ENCODE results near the gene TRIM67. TPM values are rescaled to one million over a fixed set of nuclear protein-coding genes. Genes with fewer than 3 reads are reported as not detected.

Gene TRIM67
- total RNA-seq: 0.05 TPM in 1 of 2 replicates, not detected in the other
- total RNA-seq (2013): under 0.01 TPM
- 0.01 TPM in 1 of 2 replicates, not detected in the other for polyA plus RNA-seq
- polyA minus RNA-seq: 0.07 TPM in 1 of 2 replicates, not detected in the other

DNA sequence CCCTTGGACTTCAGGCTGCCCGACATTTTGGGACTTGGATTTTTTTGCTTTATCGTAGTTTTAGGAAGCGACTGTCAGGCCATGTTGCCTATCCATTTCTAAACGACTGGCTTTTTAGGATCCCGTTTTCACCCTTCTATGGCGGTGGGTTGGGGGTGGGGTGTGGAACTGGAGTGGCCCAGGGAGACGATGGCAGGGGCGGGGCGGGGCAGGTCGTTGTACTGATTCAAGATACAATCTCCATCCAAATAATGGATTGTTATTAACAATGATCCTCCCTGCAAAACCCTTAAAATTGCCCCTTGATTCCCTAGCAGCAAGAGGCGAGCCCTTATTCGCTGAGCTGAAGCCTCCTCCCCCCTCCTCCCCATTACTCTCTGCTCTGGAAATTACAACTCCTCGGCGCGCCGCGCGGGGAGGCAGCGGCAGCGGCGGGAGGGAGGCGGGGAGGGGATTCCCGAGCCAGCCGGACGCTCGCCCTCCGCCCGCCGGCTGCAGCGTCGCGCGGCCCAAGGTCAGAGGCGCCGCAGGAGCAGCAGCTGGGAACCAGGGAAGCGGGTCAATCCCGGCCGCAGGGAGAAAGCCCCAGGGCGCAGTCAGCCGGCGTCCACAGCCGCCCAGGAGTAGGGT, at the start of gene TRIM67:
TRIM67 (plus strand) TSS at position 392 of the 630 bp plus-strand sequence. CDS start 912 bp downstream, outside the sequence.
- H3K4me1 Mint-ChIP-seq: peaks cover 10% of the 10 kb centered on the region
- Histone ChIP-seq H3K4me1 (ENCODE audit: control insufficient read depth in 2 of 2, insufficient read depth in 2 of 2, low read length in 2 of 2) (peaks cover 10 to 21% of the 10 kb centered on the region in 2 donors), H4K20me1 (ENCODE audit: control insufficient read depth, insufficient read depth, low read length, poor library complexity, severe bottlenecking) (no peaks in the 10 kb centered on the region), H3K36me3 (replicated peaks in 1 of 2; ENCODE audit: control extremely low read depth in 1 of 2, control insufficient read depth in 1 of 2, extremely low read depth in 1 of 2, insufficient read depth in 2 of 2, low read length in 1 of 2) (no peaks in the 10 kb centered on the region), H3K27me3 (replicated peaks in 1 of 4; ENCODE audit: control extremely low read depth in 1 of 4, control insufficient read depth in 3 of 4, insufficient read depth in 4 of 4, low read length in 3 of 4) (peaks cover 0 to 44% (median 29%) of the 10 kb centered on the region in 4 experiments), H3K9ac (ENCODE audit: low read length) (peak within 1 kb of the TSS; percentile 47), H3K4me3 (ENCODE audit: control extremely low read depth in 1 of 5, extremely low read depth in 1 of 5, insufficient read depth in 1 of 5, low read depth in 2 of 5, low read length in 4 of 5) (peak within 1 kb of the TSS in 2 of 5 experiments; percentile 14 to 15), H3K9me3 (ENCODE audit: control extremely low read depth in 1 of 3, control insufficient read depth in 2 of 3, insufficient read depth in 1 of 3, low read length in 2 of 3) (peaks cover 0 to 9% (median 1%) of the 10 kb centered on the region in 3 donors), H3K27ac (ENCODE audit: low read length in 2 of 2) (no peak within 1 kb of the TSS), H3K4me2 (replicated peaks; ENCODE audit: low read depth, low read length, poor library complexity, severe bottlenecking) (peak within 1 kb of the TSS; percentile 66), H2AFZ (ENCODE audit: insufficient read depth, low read depth, low read length, poor library complexity, severe bottlenecking) (peak within 1 kb of the TSS; percentile 22), H3K79me2 (ENCODE audit: control insufficient read depth, insufficient read depth, low read length) (no peaks in the 10 kb centered on the region)
- no peak for TF ChIP-seq EZH2 (IDR thresholded peaks at IDR 0.05; ENCODE audit: borderline replicate concordance, insufficient read depth, low read depth, low read length, poor library complexity, severe bottlenecking)
- H3K4me3 Mint-ChIP-seq: peak within 1 kb of the TSS; percentile 49
- H3K27ac Mint-ChIP-seq: no peak within 1 kb of the TSS
- 2% methylated on average over 33 of the region's 42 CpGs for WGBS (ENCODE audit: insufficient coverage)
- peak; percentile 4 for DNase-seq
- peaks cover 59% of the 10 kb centered on the region for H3K27me3 Mint-ChIP-seq
- H3K9me3 Mint-ChIP-seq (ENCODE audit: insufficient read depth): no peaks in the 10 kb centered on the region
- intact Hi-C loops (cut with micrococcal nuclease): no loop called here
- POLR2A ChIA-PET: no interaction called here
- CTCF ChIA-PET: no interaction called here
- ATAC-seq (ENCODE audit: low read depth): no peak

GRCh38 chr1:231116738-231117137, 45.1 kb upstream of the TRIM67 start:
- peaks cover 6 to 11% (median 11%) of the 10 kb centered on the region in 3 donors for H3K9me3 ChIP-seq (ENCODE audit: control extremely low read depth in 1 of 3, control insufficient read depth in 2 of 3, insufficient read depth in 1 of 3, low read length in 2 of 3)
- H3K27ac ChIP-seq (ENCODE audit: low read length in 2 of 2): no peak overlapping the region
- H3K27me3 ChIP-seq (replicated peaks in 1 of 4; ENCODE audit: control extremely low read depth in 1 of 4, control insufficient read depth in 3 of 4, insufficient read depth in 4 of 4, low read length in 3 of 4): peaks cover 0 to 5% (median 3%) of the 10 kb centered on the region in 4 experiments
- H3K4me1 ChIP-seq (ENCODE audit: control insufficient read depth in 2 of 2, insufficient read depth in 2 of 2, low read length in 2 of 2): no peaks in the 10 kb centered on the region
- TF ChIP-seq, protein P1, sequence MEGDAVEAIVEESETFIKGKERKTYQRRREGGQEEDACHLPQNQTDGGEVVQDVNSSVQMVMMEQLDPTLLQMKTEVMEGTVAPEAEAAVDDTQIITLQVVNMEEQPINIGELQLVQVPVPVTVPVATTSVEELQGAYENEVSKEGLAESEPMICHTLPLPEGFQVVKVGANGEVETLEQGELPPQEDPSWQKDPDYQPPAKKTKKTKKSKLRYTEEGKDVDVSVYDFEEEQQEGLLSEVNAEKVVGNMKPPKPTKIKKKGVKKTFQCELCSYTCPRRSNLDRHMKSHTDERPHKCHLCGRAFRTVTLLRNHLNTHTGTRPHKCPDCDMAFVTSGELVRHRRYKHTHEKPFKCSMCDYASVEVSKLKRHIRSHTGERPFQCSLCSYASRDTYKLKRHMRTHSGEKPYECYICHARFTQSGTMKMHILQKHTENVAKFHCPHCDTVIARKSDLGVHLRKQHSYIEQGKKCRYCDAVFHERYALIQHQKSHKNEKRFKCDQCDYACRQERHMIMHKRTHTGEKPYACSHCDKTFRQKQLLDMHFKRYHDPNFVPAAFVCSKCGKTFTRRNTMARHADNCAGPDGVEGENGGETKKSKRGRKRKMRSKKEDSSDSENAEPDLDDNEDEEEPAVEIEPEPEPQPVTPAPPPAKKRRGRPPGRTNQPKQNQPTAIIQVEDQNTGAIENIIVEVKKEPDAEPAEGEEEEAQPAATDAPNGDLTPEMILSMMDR (IDR thresholded peaks at IDR 0.05): no peak
- TF ChIP-seq EZH2 (IDR thresholded peaks at IDR 0.05; ENCODE audit: borderline replicate concordance, insufficient read depth, low read depth, low read length, poor library complexity, severe bottlenecking): no peak
- no peaks in the 10 kb centered on the region for H3K36me3 ChIP-seq (replicated peaks in 1 of 2; ENCODE audit: control extremely low read depth in 1 of 2, control insufficient read depth in 1 of 2, extremely low read depth in 1 of 2, insufficient read depth in 2 of 2, low read length in 1 of 2)
- Mint-ChIP-seq H3K27ac (no peak overlapping the region), H3K27me3 (peaks cover 38% of the 10 kb centered on the region), H3K4me1 (no peaks in the 10 kb centered on the region), H3K4me3 (no peak overlapping the region), H3K9me3 (ENCODE audit: insufficient read depth) (peaks cover 10% of the 10 kb centered on the region)
- H4K20me1 ChIP-seq (ENCODE audit: control insufficient read depth, insufficient read depth, low read length, poor library complexity, severe bottlenecking): no peaks in the 10 kb centered on the region
- H3K4me3 ChIP-seq (ENCODE audit: control extremely low read depth in 1 of 5, extremely low read depth in 1 of 5, insufficient read depth in 1 of 5, low read depth in 2 of 5, low read length in 4 of 5): no peak overlapping the region
- no peak overlapping the region for H3K4me2 ChIP-seq (replicated peaks; ENCODE audit: low read depth, low read length, poor library complexity, severe bottlenecking)
- intact Hi-C loops (cut with micrococcal nuclease): no loop called here
- WGBS (ENCODE audit: insufficient coverage): no CpG with 5 or more reads among the region's 1 CpG
- no peak overlapping the region for H2AFZ ChIP-seq (ENCODE audit: insufficient read depth, low read depth, low read length, poor library complexity, severe bottlenecking)
- ATAC-seq (ENCODE audit: low read depth) (no peak), DNase-seq (no peak)
- POLR2A ChIA-PET: no interaction called here
- no peak overlapping the region for H3K9ac ChIP-seq (ENCODE audit: low read length)
- CTCF ChIA-PET: no interaction called here
- no peaks in the 10 kb centered on the region for H3K79me2 ChIP-seq (ENCODE audit: control insufficient read depth, insufficient read depth, low read length)
